Measurements from ENCODE around the gene ACSS1.
"Not testable (repeated sequence)": the region's sequence is repeated elsewhere in the genome, so short reads cannot be mapped to it uniquely, and the experiment has no call there.

The ACSS1 gene

GRCh38 chr20:25008388-25009217 lies 49.3 kb downstream of the ACSS1 start:
- no peak for DNase-seq

- DNase-seq, result no peak
These were observed 50.2 kb downstream of the ACSS1 start for GRCh38 chr20:25007491-25008305.

GRCh38 chr20:25006431-25007167 lies 51.3 kb downstream of the ACSS1 start:
- DNase-seq, result no peak

GRCh38 chr20:25005661-25006060 lies 52.3 kb downstream of the ACSS1 start:
- DNase-seq, result no peak

GRCh38 chr20:25005220-25005619 lies 52.7 kb downstream of the ACSS1 start:
- DNase-seq, result no peak

GRCh38 chr20:25003002-25003401 lies 54.9 kb downstream of the ACSS1 start:
- DNase-seq, result no peak

- not testable (repeated sequence) for DNase-seq
These were observed 56.6 kb downstream of the ACSS1 start for GRCh38 chr20:25001323-25001722.

- DNase-seq, result peak; percentile 84
These were observed 57.6 kb downstream of the ACSS1 start for GRCh38 chr20:25000268-25000801.

GRCh38 chr20:24999568-24999967 lies 58.4 kb downstream of the ACSS1 start:
- DNase-seq, result no peak

GRCh38 chr20:24998631-24999445 lies 59.1 kb downstream of the ACSS1 start:
- no peak for DNase-seq

- DNase-seq, result no peak
These were observed 59.8 kb downstream of the ACSS1 start for GRCh38 chr20:24998121-24998520.

- peak; percentile 57 for DNase-seq
These were observed 61.2 kb downstream of the ACSS1 start for GRCh38 chr20:24996449-24997377.

- DNase-seq, result no peak
These were observed 62.0 kb downstream of the ACSS1 start for GRCh38 chr20:24995741-24996448.

- DNase-seq, result peak; percentile 92
These were observed 63.2 kb downstream of the ACSS1 start for GRCh38 chr20:24994470-24995368.

- DNase-seq, result no peak
These were observed 63.8 kb downstream of the ACSS1 start for GRCh38 chr20:24994186-24994465.

GRCh38 chr20:24993337-24994185 lies 64.4 kb downstream of the ACSS1 start:
- peak; percentile 93 for DNase-seq

- peak; percentile 98 for DNase-seq
These were observed 65.3 kb downstream of the ACSS1 start, which contains the start of gene APMAP for GRCh38 chr20:24992487-24993205. Gene APMAP, minus strand, starts transcription at chr20:24992751. Its CDS starts 63 bp downstream, at chr20:24992688.

Data from NCI-H510A treated with DMSO at 0.1 percent for 48 hours (cell line).